Limb (tissue), 2 donors: ENCODE data around the gene TTLL5.
"Not testable (repeated sequence)": the region's sequence is repeated elsewhere in the genome, so short reads cannot be mapped to it uniquely, and the experiment has no call there.

ENCODE experiments used
- DNase-seq, 2 donors: peaks; one replicate each; pipeline ENCODE4 v3.0.0-alpha.2; 2016; ENCODE audit errors: extremely low spot score in 2 of 2

Gene TTLL5

GRCh38 chr14:75829316-75829715 is 168.3 kb downstream of the TTLL5 start:
- no peak for DNase-seq

- DNase-seq: peak; percentile 55 to 74
These were observed 170.4 kb downstream of the TTLL5 start for GRCh38 chr14:75831455-75831854.

- DNase-seq: no peak
These were observed 170.9 kb downstream of the TTLL5 start for GRCh38 chr14:75831952-75832351.

- DNase-seq: no peak
These were observed 171.7 kb downstream of the TTLL5 start for GRCh38 chr14:75832621-75833297.

GRCh38 chr14:75833326-75834020 is 172.4 kb downstream of the TTLL5 start:
- no peak for DNase-seq

- no peak for DNase-seq
These were observed 174.2 kb downstream of the TTLL5 start for GRCh38 chr14:75835156-75835725.

GRCh38 chr14:75835737-75836136 is 174.7 kb downstream of the TTLL5 start:
- no peak for DNase-seq

- no peak for DNase-seq
These were observed 176.2 kb downstream of the TTLL5 start for GRCh38 chr14:75837151-75837787.

- DNase-seq: no peak
These were observed 179.9 kb downstream of the TTLL5 start for GRCh38 chr14:75840911-75841310.

- DNase-seq: peak in 1 of 2 donors; percentile 39
These were observed 181.5 kb downstream of the TTLL5 start for GRCh38 chr14:75842551-75842950.

- DNase-seq: no peak
These were observed 183.4 kb downstream of the TTLL5 start for GRCh38 chr14:75844486-75844885.

GRCh38 chr14:75845136-75845804 is 184.2 kb downstream of the TTLL5 start:
- DNase-seq: no peak

GRCh38 chr14:75846694-75847093 is 185.6 kb downstream of the TTLL5 start:
- not testable (repeated sequence) for DNase-seq

- DNase-seq: no peak
These were observed 186.5 kb downstream of the TTLL5 start for GRCh38 chr14:75847584-75847983.

- DNase-seq: no peak
These were observed 187.3 kb downstream of the TTLL5 start for GRCh38 chr14:75848167-75848913.

- DNase-seq: no peak
These were observed 188.4 kb downstream of the TTLL5 start for GRCh38 chr14:75849300-75849895.

- DNase-seq: no peak
These were observed 190.5 kb downstream of the TTLL5 start for GRCh38 chr14:75851574-75851866.

- no peak for DNase-seq
These were observed 193.2 kb downstream of the TTLL5 start for GRCh38 chr14:75854111-75854799.

GRCh38 chr14:75857199-75857598 is 196.2 kb downstream of the TTLL5 start:
- no peak for DNase-seq

GRCh38 chr14:75858362-75858761 is 197.3 kb downstream of the TTLL5 start:
- no peak for DNase-seq
